OCI-LY3 (cell line): Measurements from ENCODE around the gene VPS45.

Experiments
- CTCF ChIP-seq: fragments of 200-600, 300-600 bp; sonication (generic); IDR thresholded peaks from 2 replicates; pipeline ENCODE4 v1.5.1; 2014; ENCODE audit warnings: antibody characterized with exemption, low read length, low read depth
- EZH2phosphoT487 ChIP-seq: fragments of 200-600 bp; shearing (Covaris generic); IDR thresholded peaks from 2 replicates; pipeline ENCODE4 v1.6.1; 2018; ENCODE audit warnings: antibody characterized with exemption, mixed run types, low read depth

DNA sequence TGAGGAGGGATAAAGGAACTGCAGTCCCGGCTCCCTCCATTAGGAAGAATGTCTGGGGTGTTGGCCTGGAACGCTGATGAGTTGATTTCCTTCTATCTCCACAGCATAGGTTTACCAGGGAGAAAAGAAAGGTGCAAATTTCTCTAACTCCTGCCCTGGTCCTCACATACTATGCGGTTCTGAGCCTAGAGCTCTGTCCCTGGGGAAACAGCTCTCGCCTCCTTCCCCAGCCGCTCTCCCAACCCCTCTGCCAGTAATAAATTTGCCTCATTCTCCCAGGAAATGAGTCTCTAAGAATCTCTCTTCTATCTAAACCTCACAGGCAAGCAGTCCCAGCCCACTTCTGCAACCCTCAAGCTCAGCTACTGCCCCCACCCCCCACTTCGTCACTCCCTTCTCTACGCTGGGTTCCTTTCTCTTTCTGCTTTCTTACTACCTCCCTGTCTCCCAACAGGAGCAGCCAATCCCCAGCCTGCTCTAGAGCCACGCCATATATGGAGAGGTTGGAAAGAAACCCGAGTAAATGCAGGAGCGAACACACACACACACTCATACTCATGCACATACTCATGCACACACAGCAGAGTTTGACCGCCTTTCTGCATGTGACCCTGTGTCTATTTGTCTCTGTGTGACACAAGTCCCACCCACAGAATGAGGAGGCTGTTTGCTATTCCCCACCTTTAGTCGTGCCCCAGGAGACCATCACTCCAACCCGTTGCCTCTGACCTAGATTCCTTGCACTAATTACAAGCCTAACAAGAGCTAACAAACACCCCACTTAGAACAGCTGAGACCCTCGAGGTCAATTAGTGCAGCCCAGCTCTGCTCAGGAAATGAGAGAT, 95.5 kb downstream of the VPS45 start:
- TF ChIP-seq CTCF = no peak
- TF ChIP-seq EZH2phosphoT487 = no peak
